ENCODE data around the gene DLGAP3.
A peak's percentile ranks its signal among the peaks of the same experiment; 100 is the strongest.

The DLGAP3 gene

GRCh38 chr1:34865981-34866761 is 63.3 kb downstream of the DLGAP3 start:
- TF ChIP-seq CTCF (IDR thresholded peaks at IDR 0.05; ENCODE audit: borderline replicate concordance, control extremely low read depth, extremely low read depth, insufficient read depth, missing control alignments): peak; percentile 94
- in situ Hi-C loops (cut with MboI; ENCODE audit: low sequenced_read_pairs, unreplicated experiment): no loop called here
- peak; percentile 91 for DNase-seq (ENCODE audit: low spot score)

- no peak for TF ChIP-seq CTCF (IDR thresholded peaks at IDR 0.05; ENCODE audit: borderline replicate concordance, control extremely low read depth, extremely low read depth, insufficient read depth, missing control alignments)
- DNase-seq (ENCODE audit: low spot score): no peak
- in situ Hi-C loops (cut with MboI; ENCODE audit: low sequenced_read_pairs, unreplicated experiment): no loop called here
Measured at GRCh38 chr1:34865573-34865972, 63.9 kb downstream of the DLGAP3 start.

GRCh38 chr1:34864759-34865158 is 64.7 kb downstream of the DLGAP3 start:
- DNase-seq (ENCODE audit: low spot score): no peak
- in situ Hi-C loops (cut with MboI; ENCODE audit: low sequenced_read_pairs, unreplicated experiment): no loop called here
- TF ChIP-seq CTCF (IDR thresholded peaks at IDR 0.05; ENCODE audit: borderline replicate concordance, control extremely low read depth, extremely low read depth, insufficient read depth, missing control alignments): no peak

GRCh38 chr1:34863501-34863900 is 65.9 kb downstream of the DLGAP3 start:
- no peak for DNase-seq (ENCODE audit: low spot score)
- TF ChIP-seq CTCF (IDR thresholded peaks at IDR 0.05; ENCODE audit: borderline replicate concordance, control extremely low read depth, extremely low read depth, insufficient read depth, missing control alignments): no peak
- in situ Hi-C loops (cut with MboI; ENCODE audit: low sequenced_read_pairs, unreplicated experiment): no loop called here

GRCh38 chr1:34859446-34860200 is 69.8 kb downstream of the DLGAP3 start, which contains the start of gene SMIM12:
Gene SMIM12, minus strand, starts transcription at chr1:34859749. Its CDS starts 3,772 bp downstream, at chr1:34855977.
- TF ChIP-seq CTCF (IDR thresholded peaks at IDR 0.05; ENCODE audit: borderline replicate concordance, control extremely low read depth, extremely low read depth, insufficient read depth, missing control alignments): peak; percentile 84
- in situ Hi-C loops (cut with MboI; ENCODE audit: low sequenced_read_pairs, unreplicated experiment): no loop called here
- DNase-seq (ENCODE audit: low spot score): peak; percentile 97

GRCh38 chr1:34858901-34859445 is 70.5 kb downstream of the DLGAP3 start:
- TF ChIP-seq CTCF (IDR thresholded peaks at IDR 0.05; ENCODE audit: borderline replicate concordance, control extremely low read depth, extremely low read depth, insufficient read depth, missing control alignments): no peak
- DNase-seq (ENCODE audit: low spot score): peak; percentile 44
- in situ Hi-C loops (cut with MboI; ENCODE audit: low sequenced_read_pairs, unreplicated experiment): no loop called here
